ENCODE results near the gene CBX8.

CBX8 gene

DNA sequence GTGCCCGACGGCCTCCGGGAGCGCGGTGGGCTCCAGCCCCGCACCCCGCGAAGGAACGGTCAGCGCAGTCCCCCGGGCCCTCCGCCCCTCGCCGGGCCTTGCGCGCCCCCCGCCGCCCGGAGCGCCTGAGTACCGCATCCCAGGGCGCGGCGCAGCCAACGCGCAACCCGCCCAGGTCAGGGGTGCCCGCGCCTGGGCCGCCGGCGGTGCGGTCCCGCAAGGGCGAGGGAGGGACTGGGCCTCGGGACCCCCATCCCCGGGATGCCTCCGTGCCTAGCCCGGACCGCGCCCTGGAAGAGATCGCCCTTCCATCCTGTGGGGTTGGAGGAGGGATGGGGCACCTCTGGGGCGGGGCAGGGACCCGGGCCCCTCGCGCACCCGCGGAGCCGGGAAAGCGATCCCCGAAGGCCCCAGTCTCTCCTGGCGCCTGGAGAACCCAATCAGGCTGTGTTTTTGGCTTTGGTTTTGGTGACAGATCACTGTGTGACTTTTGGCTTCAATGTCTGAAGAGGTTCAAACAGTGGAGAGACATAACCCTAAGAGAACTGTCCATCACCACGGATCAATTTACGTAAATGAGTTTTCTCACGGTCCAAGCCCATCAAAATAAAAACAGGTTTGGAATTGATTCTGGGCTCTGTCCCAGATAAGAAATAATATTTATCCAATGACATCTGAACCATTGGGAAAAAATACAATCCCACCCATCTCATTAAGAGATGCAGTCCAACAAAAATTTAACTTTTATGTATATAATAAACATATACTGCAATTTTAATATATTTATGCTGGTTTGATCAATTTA lies 48.4 kb downstream of the CBX8 start:
- DNase-seq: no peak

DNA sequence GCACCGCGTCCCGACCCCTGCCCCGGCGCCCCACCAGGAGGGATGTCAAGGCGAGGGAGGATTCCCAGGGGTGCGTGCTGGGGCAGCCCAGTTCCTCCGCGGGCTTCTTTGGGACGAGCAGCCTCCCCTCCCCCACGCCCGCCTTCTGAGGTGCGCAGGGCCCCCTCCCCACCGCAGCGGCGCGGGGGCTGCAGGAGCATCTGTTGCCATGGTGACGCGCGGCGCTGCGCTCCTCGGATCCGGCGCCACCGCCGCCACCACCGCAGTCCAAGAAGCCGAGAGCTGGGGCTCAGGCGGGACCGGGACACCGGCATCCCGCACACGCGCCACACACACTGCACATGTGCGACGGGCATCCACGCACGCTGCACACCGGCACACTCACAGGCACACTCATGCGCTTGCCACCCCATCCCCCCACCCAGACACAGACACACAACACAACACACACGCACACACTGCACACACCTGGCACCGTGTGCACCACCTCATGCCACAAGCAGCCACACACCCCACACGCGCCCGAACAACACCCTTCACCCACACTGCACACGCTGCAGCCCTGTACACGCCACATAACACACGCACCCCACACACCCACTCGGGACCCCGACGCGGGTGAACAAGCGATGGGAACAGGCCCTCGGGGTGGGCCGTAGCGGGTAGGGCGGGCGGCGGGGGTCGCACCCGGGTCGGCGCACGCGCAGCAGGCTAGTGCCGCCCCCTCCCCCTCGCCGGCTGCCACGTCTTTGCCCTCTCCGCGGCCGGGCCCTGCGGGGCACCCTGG lies 49.2 kb downstream of the CBX8 start:
- no peak for DNase-seq

DNA sequence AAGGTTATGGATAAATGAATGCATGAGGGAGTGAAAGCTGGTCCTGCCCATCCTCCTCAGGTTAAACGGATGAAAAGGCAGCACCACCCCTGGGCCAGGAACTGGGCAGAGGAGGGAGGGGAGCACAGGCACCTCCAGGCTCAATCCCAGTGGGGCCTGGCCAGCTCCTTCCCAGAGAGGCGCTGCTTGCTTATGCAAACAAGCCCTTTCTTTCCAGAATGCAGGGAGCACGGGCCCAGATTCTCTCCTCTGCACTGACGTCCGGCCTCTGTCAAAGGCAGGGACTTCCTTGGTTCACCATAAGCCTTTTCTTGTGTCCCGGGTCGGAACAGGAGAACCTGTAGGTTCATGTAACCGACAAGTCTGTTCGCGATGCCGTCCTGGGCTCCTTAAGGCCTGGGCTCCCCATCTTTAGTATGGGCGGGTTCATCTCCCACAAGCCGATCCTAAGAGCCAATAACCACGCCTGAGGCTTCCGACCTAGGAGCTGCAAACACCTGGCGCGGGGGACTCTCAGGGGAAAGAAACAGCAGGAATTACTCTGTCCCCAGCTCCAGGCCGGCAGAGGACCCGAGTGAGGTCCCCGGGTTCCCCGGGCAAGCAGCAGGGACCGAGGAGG lies 49.9 kb downstream of the CBX8 start:
- no peak for DNase-seq

DNA sequence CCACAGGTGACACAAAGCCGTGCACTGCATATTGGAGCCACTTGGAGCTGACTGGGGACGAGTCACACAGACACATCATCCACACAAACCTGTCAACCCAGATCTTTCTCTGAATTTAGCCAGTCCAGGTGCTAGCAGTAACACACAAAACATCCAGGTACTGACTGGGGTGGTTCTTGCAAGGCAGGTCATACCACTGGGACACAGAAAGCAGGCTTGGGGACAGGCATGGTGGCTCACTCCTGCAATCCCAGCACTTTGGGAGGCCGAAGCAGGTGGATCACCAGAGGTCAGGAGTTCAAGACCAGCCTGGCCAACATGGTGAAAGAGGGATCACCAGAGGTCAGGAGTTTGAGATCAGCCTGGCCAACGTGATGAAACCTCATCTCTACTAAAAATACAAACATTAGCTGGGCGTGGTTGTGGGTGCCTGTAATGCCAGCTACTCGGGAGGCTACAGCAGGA lies 51.2 kb downstream of the CBX8 start:
- DNase-seq: no peak

DNA sequence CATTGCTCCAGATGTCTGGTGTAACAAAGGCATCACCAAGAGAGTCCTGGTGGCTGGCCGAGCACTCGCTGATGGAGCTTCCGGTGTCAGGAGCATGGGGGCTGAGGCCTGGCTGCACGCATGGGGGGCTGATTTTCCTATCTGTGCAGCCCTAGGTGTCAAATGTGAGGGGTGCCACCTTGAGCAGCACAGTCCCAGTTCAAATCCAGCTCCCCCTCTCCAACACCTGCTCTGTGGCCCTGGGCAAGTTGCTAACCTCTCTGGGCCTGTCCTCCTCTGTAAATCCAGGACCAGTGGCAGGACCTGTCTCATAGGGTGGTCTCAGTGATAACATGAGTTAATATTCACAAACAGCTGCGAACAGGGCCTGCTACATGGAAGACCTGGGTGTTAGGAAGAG lies 53.3 kb downstream of the CBX8 start:
- no peak for DNase-seq

DNA sequence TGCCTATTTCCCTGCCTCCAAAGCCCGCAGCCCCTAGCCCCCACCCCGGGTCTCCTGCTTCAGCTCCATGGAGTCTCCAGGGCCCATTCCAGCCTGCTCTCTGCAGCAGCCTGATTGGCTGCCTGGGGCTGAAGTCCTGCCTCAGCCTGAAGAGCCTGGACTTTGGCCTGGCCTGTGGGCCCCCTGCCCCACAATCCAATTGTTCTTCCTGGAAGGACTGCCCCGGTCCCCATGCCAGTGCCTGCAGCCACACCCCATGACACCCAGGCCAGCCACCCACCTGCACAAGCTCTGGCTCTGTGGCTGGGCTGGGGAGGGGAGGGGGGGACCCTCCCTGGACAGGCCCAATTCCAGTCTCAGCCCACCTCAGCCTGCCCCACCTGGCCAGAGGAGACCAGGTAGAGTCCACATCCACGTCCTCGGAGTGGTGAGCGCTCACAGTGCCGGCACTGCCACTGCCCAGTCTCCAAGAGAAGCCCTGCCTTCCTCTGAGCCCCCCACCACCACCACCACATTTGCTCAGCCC lies 53.9 kb downstream of the CBX8 start:
- no peak for DNase-seq

DNA sequence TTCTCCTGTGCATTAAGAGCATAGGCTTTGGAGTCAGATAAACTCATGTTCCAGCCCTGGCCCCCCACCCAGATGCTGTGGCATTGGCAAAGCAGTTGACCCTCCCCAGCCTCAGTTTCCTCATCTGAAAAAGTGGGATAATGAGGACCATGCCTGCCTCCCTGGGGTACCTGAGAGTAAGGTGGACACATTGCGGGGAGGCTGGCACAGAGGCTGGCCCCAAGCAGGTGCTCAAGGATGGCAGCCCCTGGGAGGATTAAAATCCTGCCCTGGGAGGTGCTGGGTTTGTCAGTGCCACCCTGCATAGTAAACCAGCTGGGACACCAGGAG lies 54.3 kb downstream of the CBX8 start:
- DNase-seq: no peak
